ENCODE results near the gene SMURF2. TPM values are rescaled to one million over a fixed set of nuclear protein-coding genes. Genes with fewer than 3 reads are reported as not detected.
"Not testable (repeated sequence)": the region's sequence is repeated elsewhere in the genome, so short reads cannot be mapped to it uniquely, and the experiment has no call there.

Gene SMURF2
- polyA plus RNA-seq, 1 donor from 2014 or later, result 55.2 TPM

GRCh38 chr17:64611369-64611768 lies 50.7 kb downstream of the SMURF2 start:
- Histone ChIP-seq H3F3A (ENCODE audit: insufficient read depth, low read length, poor library complexity, severe bottlenecking) (peaks cover 6% of the 10 kb centered on the region), H3K9ac (ENCODE audit: low read length) (peak overlapping the region; percentile 51), H3K9me3 (ENCODE audit: low read length) (no peaks in the 10 kb centered on the region), H3K27me3 (ENCODE audit: insufficient read depth, low read depth, low read length) (no peaks in the 10 kb centered on the region), H3K9me2 (ENCODE audit: insufficient read depth, low read length) (no peaks in the 10 kb centered on the region), H2AFZ (ENCODE audit: low read depth, low read length) (no peak overlapping the region), H3K4me3 (ENCODE audit: low read length) (peak overlapping the region; percentile 58), H3K27ac (ENCODE audit: low read length) (peak overlapping the region; percentile 89), H3K36me3 (ENCODE audit: insufficient read depth, low read length) (no peaks in the 10 kb centered on the region), H4K20me1 (ENCODE audit: insufficient read depth) (no peaks in the 10 kb centered on the region), H3K4me2 (ENCODE audit: low read length) (peak overlapping the region; percentile 77), H3K79me2 (replicated peaks; ENCODE audit: insufficient read depth, low read length) (peaks cover 48% of the 10 kb centered on the region)
- TF ChIP-seq EP300 (conservative IDR thresholded peaks at IDR 0.05; ENCODE audit: poor library complexity, severe bottlenecking), result peak; percentile 64
- TF ChIP-seq MXI1 (conservative IDR thresholded peaks at IDR 0.05; ENCODE audit: poor library complexity, severe bottlenecking), result no peak
- TF ChIP-seq REST (IDR thresholded peaks at IDR 0.05; ENCODE audit: borderline replicate concordance), result no peak
- peak; percentile 37 for TF ChIP-seq POLR2AphosphoS5 (IDR thresholded peaks at IDR 0.05)
- TF ChIP-seq CTCF (IDR thresholded peaks at IDR 0.05; ENCODE audit: poor library complexity, severe bottlenecking), result no peak

- not testable (repeated sequence) for H3K36me3 ChIP-seq (ENCODE audit: insufficient read depth, low read length); H3K4me2 ChIP-seq (ENCODE audit: low read length); H3K4me3 ChIP-seq (ENCODE audit: low read length); H3K9me2 ChIP-seq (ENCODE audit: insufficient read depth, low read length); H3K9me3 ChIP-seq (ENCODE audit: low read length); H3F3A ChIP-seq (ENCODE audit: insufficient read depth, low read length, poor library complexity, severe bottlenecking); H3K9ac ChIP-seq (ENCODE audit: low read length); H3K27me3 ChIP-seq (ENCODE audit: insufficient read depth, low read depth, low read length); H4K20me1 ChIP-seq (ENCODE audit: insufficient read depth); H2AFZ ChIP-seq (ENCODE audit: low read depth, low read length)
- peak overlapping the region; percentile 89 for H3K27ac ChIP-seq (ENCODE audit: low read length)
- H3K79me2 ChIP-seq (replicated peaks; ENCODE audit: insufficient read depth, low read length), result peaks cover 51% of the 10 kb centered on the region
Observed at GRCh38 chr17:64610244-64610643, 51.9 kb downstream of the SMURF2 start.

- Histone ChIP-seq H3K9me2 (ENCODE audit: insufficient read depth, low read length) (no peaks in the 10 kb centered on the region), H3K79me2 (replicated peaks; ENCODE audit: insufficient read depth, low read length) (peaks cover 48% of the 10 kb centered on the region), H2AFZ (ENCODE audit: low read depth, low read length) (no peak overlapping the region), H3F3A (ENCODE audit: insufficient read depth, low read length, poor library complexity, severe bottlenecking) (peaks cover 6% of the 10 kb centered on the region), H3K27me3 (ENCODE audit: insufficient read depth, low read depth, low read length) (no peaks in the 10 kb centered on the region), H3K36me3 (ENCODE audit: insufficient read depth, low read length) (no peaks in the 10 kb centered on the region), H4K20me1 (ENCODE audit: insufficient read depth) (no peaks in the 10 kb centered on the region), H3K9me3 (ENCODE audit: low read length) (no peaks in the 10 kb centered on the region), H3K9ac (ENCODE audit: low read length) (no peak overlapping the region), H3K27ac (ENCODE audit: low read length) (no peak overlapping the region), H3K4me2 (ENCODE audit: low read length) (no peak overlapping the region), H3K4me3 (ENCODE audit: low read length) (no peak overlapping the region)
- TF ChIP-seq MXI1 (conservative IDR thresholded peaks at IDR 0.05; ENCODE audit: poor library complexity, severe bottlenecking), result no peak
- no peak for TF ChIP-seq EP300 (conservative IDR thresholded peaks at IDR 0.05; ENCODE audit: poor library complexity, severe bottlenecking)
- no peak for TF ChIP-seq TAF1 (IDR thresholded peaks at IDR 0.05; ENCODE audit: low read depth)
- TF ChIP-seq CTCF (IDR thresholded peaks at IDR 0.05; ENCODE audit: poor library complexity, severe bottlenecking), result no peak
- no peak for TF ChIP-seq RAD21 (conservative IDR thresholded peaks at IDR 0.05)
- no peak for TF ChIP-seq EZH2 (IDR thresholded peaks at IDR 0.05; ENCODE audit: borderline replicate concordance, insufficient read depth, low read length, poor library complexity, severe bottlenecking)
- no peak for TF ChIP-seq REST (IDR thresholded peaks at IDR 0.05; ENCODE audit: borderline replicate concordance)
- TF ChIP-seq SMC3 (conservative IDR thresholded peaks at IDR 0.05; ENCODE audit: poor library complexity), result no peak
- no peak for TF ChIP-seq POLR2AphosphoS5 (IDR thresholded peaks at IDR 0.05)
Observed at GRCh38 chr17:64608571-64608981, 53.5 kb downstream of the SMURF2 start.

Data from neural cell (in vitro differentiated cells).